Astrocyte (in vitro differentiated cells and primary cell): Measurements from ENCODE around the gene RGS14.

Experiments
- CTCF ChIP-seq: IDR thresholded peaks from 2 replicates; pipeline ENCODE4 v1.5.1; 2011; ENCODE audit warnings: low read depth, mild to moderate bottlenecking, inconsistent platforms, low read length, moderate library complexity; ENCODE audit not compliant: insufficient read depth
- EZH2 ChIP-seq: IDR thresholded peaks from 2 replicates; pipeline ENCODE4 v1.6.1; 2012; ENCODE audit warnings: mild to moderate bottlenecking, low read length, inconsistent platforms; ENCODE audit not compliant: insufficient read depth

GRCh38 chr5:177333420-177334154, 24.1 kb upstream of the RGS14 start:
- TF ChIP-seq CTCF (no peak), EZH2 (no peak)
